GM12873 (cell line): Measurements from ENCODE around the gene RREB1.

Experiments
- TF ChIP-seq, protein P1 (sequence below): IDR thresholded peaks from 2 replicates; pipeline ENCODE4 v1.5.1; 2012; ENCODE audit warnings: low read depth, mild to moderate bottlenecking, moderate library complexity, low read length, control low read depth; ENCODE audit not compliant: insufficient read depth; ENCODE audit errors: missing control alignments

Gene RREB1

DNA sequence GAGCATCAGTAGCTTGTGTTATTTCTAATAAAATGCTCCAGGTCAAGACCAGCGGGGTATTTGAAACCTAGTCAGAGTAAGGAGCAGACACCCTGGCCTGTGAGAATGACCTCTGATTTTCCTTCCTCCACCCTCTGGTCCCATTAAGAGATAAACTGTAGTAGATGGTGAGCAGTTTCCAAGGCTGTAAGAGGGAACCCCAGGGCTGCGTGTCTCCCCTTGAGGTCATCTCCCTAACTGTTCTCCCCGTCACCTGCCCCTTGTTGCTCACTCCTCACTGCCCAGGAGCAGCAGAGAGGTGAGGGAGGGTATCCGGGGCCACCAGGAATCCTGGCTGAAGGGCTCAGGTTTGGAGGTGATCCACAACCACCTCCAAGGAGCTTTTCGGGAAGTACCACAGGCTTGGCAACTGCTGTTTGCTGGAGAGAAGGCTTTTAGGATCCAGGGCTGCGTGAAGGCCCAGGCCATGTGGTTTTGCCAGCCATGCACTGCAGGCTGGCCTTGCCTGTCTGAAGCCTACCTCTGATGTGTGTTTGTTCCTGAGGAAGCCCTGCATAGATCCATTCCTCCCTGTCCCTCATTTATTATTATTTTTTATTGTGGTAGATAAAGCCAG is 62.5 kb downstream of the RREB1 start:
- TF ChIP-seq, protein P1, sequence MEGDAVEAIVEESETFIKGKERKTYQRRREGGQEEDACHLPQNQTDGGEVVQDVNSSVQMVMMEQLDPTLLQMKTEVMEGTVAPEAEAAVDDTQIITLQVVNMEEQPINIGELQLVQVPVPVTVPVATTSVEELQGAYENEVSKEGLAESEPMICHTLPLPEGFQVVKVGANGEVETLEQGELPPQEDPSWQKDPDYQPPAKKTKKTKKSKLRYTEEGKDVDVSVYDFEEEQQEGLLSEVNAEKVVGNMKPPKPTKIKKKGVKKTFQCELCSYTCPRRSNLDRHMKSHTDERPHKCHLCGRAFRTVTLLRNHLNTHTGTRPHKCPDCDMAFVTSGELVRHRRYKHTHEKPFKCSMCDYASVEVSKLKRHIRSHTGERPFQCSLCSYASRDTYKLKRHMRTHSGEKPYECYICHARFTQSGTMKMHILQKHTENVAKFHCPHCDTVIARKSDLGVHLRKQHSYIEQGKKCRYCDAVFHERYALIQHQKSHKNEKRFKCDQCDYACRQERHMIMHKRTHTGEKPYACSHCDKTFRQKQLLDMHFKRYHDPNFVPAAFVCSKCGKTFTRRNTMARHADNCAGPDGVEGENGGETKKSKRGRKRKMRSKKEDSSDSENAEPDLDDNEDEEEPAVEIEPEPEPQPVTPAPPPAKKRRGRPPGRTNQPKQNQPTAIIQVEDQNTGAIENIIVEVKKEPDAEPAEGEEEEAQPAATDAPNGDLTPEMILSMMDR, result no peak

DNA sequence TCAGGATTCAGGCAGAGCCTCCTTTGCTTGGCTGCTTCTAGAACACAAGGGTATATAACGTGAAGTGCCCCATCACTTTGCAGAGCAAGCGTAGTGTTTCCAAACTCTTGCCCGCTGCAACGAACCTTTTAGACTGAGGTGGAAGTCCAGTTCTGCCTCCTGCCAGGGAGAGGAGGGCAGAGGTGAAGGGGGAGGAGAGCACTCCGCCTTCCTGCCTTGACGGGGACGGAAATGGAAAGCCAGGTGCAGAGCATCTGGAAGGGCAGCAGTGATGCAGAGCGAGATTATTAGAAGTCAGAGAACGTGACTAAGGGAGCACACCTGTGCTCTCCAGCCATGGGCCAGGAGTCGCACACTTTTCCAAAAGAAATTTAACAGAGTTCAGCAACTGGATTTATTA is 63.4 kb downstream of the RREB1 start:
- TF ChIP-seq, protein P1, result no peak

DNA sequence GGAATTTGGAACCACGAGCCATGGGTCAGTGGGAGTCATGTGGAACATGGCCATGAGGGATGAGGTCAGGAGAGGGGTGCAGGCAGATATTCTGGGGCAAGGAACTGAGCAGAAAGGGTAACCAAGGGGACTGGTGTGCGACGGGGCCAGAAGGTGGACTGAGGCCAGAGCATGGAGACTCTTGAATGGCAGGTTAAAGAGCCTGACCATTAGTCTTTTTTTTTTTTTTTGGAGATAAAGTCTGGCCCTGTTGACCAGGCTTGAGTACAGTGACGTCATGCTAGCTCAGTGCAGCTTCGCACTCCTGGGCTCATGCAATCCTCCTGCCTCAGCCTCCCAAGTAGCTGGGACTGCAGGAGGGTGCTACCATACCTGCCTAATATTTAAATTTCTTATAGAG is 64.0 kb downstream of the RREB1 start:
- TF ChIP-seq, protein P1, result no peak

DNA sequence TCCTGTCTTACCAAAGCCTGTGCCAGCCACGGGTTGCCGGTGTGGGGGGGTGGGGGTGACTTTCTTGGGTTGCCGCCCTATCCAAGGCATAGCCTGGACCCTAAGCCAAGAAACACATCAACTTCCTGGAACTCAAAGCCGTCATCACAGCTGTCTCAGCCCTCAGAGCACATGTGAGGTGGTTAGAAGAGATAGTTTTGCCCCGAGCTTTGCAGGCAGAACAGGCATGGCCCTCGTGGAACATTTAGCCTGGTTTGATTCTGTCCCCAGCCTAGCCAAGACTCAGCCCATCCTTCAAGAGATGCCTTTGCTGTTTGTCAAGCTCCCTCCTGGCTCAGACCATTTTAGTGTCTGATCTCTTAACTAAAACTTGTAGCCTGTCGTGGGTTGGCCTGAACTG is 64.9 kb downstream of the RREB1 start:
- TF ChIP-seq, protein P1, result no peak

DNA sequence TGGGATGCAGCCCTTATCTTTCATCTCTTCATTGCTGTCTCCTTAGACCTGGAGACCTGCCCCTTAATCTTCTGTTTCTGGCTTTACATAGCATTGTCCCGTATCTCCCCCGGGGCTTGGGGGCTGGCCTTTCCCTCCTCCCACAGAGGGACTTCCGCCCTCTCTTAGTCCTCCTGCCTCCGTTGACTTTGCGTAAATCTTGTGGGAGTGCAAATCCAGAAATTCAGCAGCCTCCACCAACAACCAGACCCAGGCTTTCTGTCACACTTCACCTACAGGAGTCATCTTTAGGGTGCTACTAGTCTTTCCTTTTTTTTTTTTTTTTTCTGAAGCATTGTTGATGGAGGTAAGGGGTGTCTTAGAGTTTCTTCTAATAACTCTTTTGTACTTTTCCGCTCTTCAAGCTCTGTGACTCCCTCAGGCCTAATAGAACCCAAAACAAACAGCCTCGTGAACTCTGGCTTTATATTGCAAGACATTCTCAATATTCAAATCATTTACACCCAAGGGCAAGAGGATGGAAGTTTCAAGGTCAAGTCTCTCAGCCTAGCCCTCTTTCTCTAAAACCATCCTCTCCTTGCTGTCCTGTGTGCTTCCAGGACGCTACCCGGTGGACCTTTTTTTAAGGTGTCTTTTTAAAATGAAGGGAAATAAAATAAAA is 66.2 kb downstream of the RREB1 start:
- TF ChIP-seq, protein P1, result no peak

DNA sequence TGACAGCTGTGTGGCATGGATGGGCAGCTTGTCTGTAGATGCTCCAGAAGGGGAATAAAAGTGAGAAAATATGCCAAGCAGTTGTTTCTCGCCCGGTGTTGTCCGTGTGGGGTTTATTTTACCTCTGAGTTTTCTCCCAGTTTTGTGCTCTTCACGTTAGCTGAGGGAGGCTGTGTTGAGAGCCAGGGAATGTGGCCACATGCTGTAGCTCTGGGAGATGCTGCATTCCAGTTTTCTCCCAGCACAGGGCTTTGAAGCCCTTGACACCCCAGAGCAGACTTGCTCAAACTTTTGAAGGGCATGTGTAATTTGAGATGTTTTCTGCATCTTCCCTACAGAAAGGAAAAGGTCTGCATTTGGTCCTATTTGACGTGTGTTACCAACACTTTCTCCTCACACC is 67.7 kb downstream of the RREB1 start:
- TF ChIP-seq, protein P1, result no peak

DNA sequence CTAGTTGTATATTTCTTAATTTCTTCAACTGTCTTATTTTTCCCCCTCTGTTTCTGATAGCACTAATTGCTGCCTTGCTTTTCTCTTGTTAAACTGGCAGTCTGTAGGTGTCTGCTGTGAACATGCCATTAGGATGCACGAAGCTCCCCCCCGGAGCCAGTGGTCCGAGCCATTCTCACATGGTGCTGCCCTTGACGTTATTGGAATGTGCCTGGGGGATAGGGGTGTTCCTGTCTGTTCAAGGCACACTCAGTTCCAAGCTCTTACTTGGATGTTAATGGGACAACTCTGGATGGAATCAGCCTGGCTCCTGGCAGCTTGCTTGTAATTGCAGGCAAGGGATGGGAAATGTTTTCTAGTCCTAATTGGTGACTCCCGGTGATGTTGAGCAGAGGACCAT is 68.4 kb downstream of the RREB1 start:
- TF ChIP-seq, protein P1, result no peak
